Measurements from ENCODE around the gene SYTL3. TPM values are rescaled to one million over a fixed set of nuclear protein-coding genes. Genes with fewer than 3 reads are reported as not detected.
A peak's percentile ranks its signal among the peaks of the same experiment; 100 is the strongest.
"Not testable (repeated sequence)": the region's sequence is repeated elsewhere in the genome, so short reads cannot be mapped to it uniquely, and the experiment has no call there.

Gene SYTL3
- polyA plus RNA-seq, 1 donor (not counting 4 experiments of a cell fraction or from before 2014, with no cell fraction given) = 1.4 TPM

DNA sequence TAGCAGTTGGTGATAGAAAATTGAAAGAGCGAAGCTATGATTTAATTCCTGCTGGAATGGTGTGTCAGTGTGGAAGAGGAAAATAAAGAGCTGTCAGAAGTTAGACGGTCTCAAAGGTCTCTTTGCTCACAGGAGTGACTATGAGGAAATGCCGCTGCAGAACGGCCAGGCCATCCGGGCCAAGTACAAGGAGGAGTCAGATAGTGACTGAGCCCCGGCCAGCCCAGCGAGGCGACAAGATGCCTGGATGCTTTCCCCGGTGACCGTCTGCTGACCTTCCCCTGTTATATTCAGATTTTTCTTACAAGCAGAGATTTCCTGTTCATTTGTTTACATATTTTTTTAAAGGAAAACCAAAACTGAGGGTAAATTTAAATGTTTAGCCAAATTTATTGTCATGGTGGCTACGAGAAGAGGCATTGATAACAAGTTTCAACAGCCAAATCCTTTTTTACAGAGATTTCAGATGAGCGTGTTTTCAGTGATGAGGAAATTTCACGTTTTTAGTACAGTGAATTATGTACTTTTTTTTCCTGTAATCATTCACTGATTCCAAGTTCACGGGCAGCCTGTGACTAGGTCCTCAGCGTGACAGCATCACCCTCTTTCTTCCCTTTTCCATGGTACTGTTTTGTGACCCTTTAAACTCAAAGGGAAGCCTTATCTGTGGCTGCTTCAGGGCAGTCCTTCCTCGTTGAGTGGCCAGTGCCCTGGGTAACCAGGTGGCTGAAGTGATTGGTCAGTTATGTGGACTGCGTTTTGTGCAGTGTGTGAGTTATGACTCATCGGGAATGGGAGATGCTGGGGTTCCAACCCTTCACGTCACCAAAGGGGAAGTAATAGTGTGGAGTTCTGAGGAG is 17.9 kb upstream of the SYTL3 start:
- Histone ChIP-seq H3K27me3 (ENCODE audit: control insufficient read depth, extremely low read depth, insufficient read depth, low read length) (no peaks in the 10 kb centered on the region), H4K20me1 (ENCODE audit: control insufficient read depth, extremely low read depth, insufficient read depth, low read length) (no peaks in the 10 kb centered on the region), H3K79me2 (ENCODE audit: control insufficient read depth, insufficient read depth, low read length) (peaks cover 2% of the 10 kb centered on the region), H3K9me3 (ENCODE audit: control insufficient read depth, low read depth, low read length) (no peaks in the 10 kb centered on the region), H3K4me1 (ENCODE audit: control insufficient read depth, extremely low read depth, insufficient read depth, low read length) (peaks cover 11% of the 10 kb centered on the region), H3K36me3 (ENCODE audit: control insufficient read depth in 2 of 2, extremely low read depth in 1 of 2, insufficient read depth in 2 of 2, low read length in 2 of 2) (peaks cover 21 to 22% of the 10 kb centered on the region in 2 experiments), H3K27ac (ENCODE audit: control insufficient read depth, insufficient read depth, low read length) (peak overlapping the region; percentile 12), H3K4me2 (ENCODE audit: control insufficient read depth, extremely low read depth, insufficient read depth, low read depth, low read length) (no peak overlapping the region), H3K4me3 (ENCODE audit: control insufficient read depth in 2 of 3, extremely low read depth in 1 of 3, insufficient read depth in 2 of 3, low read depth in 1 of 3, low read length in 3 of 3) (no peak overlapping the region), H2AFZ (ENCODE audit: control insufficient read depth, low read length) (no peak overlapping the region), H3K9me1 (ENCODE audit: control insufficient read depth, extremely low read depth, insufficient read depth, low read length) (no peaks in the 10 kb centered on the region), H3K9ac (ENCODE audit: control insufficient read depth, extremely low read depth, insufficient read depth, low read length) (no peak overlapping the region)
- TF ChIP-seq, protein P1, sequence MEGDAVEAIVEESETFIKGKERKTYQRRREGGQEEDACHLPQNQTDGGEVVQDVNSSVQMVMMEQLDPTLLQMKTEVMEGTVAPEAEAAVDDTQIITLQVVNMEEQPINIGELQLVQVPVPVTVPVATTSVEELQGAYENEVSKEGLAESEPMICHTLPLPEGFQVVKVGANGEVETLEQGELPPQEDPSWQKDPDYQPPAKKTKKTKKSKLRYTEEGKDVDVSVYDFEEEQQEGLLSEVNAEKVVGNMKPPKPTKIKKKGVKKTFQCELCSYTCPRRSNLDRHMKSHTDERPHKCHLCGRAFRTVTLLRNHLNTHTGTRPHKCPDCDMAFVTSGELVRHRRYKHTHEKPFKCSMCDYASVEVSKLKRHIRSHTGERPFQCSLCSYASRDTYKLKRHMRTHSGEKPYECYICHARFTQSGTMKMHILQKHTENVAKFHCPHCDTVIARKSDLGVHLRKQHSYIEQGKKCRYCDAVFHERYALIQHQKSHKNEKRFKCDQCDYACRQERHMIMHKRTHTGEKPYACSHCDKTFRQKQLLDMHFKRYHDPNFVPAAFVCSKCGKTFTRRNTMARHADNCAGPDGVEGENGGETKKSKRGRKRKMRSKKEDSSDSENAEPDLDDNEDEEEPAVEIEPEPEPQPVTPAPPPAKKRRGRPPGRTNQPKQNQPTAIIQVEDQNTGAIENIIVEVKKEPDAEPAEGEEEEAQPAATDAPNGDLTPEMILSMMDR (optimal IDR thresholded peaks at IDR 0.05 in 1 of 3, IDR thresholded peaks at IDR 0.05 in 1 of 3, conservative IDR thresholded peaks at IDR 0.05 in 1 of 3; ENCODE audit: extremely low read depth in 1 of 3, insufficient read depth in 2 of 3, low read length in 3 of 3) = no peak
- TF ChIP-seq EZH2 (IDR thresholded peaks at IDR 0.05; ENCODE audit: low read length) = no peak
- FAIRE-seq (no peak), DNase-seq (ENCODE audit: low read depth, low spot score) (no peak)
- dilution Hi-C loops (cut with MboI; ENCODE audit: extremely low pct_ligation_motif_present, low sequenced_read_pairs) = no loop called here

DNA sequence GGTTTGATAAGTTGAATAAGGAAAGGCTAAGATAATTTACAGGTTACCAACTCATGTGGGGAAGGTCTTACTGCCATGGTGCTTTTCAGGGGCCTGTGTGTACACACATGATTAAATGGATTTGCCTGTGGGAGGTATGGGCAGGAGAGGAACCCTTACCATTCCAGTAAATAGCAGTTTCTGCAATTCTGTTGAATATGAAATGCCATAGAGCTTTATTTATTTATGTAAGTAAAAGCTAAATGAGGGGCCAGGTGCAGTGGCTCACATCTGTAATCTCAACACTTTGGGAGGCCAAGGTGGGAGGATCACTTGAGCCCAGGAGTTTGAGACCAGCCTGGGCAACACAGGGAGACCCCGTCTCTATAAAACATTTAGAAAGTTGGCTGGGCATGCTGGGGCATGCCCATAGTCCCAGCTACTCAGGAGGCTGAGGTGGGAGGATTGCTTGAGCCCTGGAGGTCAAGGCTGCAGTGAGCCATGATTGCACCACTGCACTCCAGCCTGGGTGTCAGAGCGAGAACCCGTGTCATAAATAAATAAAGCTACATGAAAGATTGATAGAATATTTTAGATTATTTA is 17.2 kb upstream of the SYTL3 start:
- FAIRE-seq; dilution Hi-C loops (cut with MboI; ENCODE audit: extremely low pct_ligation_motif_present, low sequenced_read_pairs); H3K9ac ChIP-seq (ENCODE audit: control insufficient read depth, extremely low read depth, insufficient read depth, low read length); H3K4me3 ChIP-seq (ENCODE audit: control insufficient read depth in 2 of 3, extremely low read depth in 1 of 3, insufficient read depth in 2 of 3, low read depth in 1 of 3, low read length in 3 of 3); H4K20me1 ChIP-seq (ENCODE audit: control insufficient read depth, extremely low read depth, insufficient read depth, low read length); H3K9me1 ChIP-seq (ENCODE audit: control insufficient read depth, extremely low read depth, insufficient read depth, low read length); H3K4me2 ChIP-seq (ENCODE audit: control insufficient read depth, extremely low read depth, insufficient read depth, low read depth, low read length); H3K79me2 ChIP-seq (ENCODE audit: control insufficient read depth, insufficient read depth, low read length); H2AFZ ChIP-seq (ENCODE audit: control insufficient read depth, low read length); DNase-seq (ENCODE audit: low read depth, low spot score); H3K9me3 ChIP-seq (ENCODE audit: control insufficient read depth, low read depth, low read length); H3K27me3 ChIP-seq (ENCODE audit: control insufficient read depth, extremely low read depth, insufficient read depth, low read length): not testable (repeated sequence)
- Histone ChIP-seq H3K36me3 (ENCODE audit: control insufficient read depth in 2 of 2, extremely low read depth in 1 of 2, insufficient read depth in 2 of 2, low read length in 2 of 2) (peaks cover 22 to 25% of the 10 kb centered on the region in 2 experiments), H3K27ac (ENCODE audit: control insufficient read depth, insufficient read depth, low read length) (peak overlapping the region; percentile 12), H3K4me1 (ENCODE audit: control insufficient read depth, extremely low read depth, insufficient read depth, low read length) (peaks cover 11% of the 10 kb centered on the region)

Measured in keratinocyte (primary cell).